Right renal cortex interstitium (tissue), 3 donors: ENCODE data around the gene RNF141. TPM values are rescaled to one million over a fixed set of nuclear protein-coding genes. Genes with fewer than 3 reads are reported as not detected.

Experiments
- DNase-seq, 3 donors: peaks; one replicate each; pipeline ENCODE4 v3.0.0-alpha.2; 2013; ENCODE audit warnings: low read depth in 3 of 3, low spot score in 2 of 3
- polyA plus RNA-seq, 3 donors: library from polyadenylated mRNA; unstranded; fragments of 120-200 nt; gene quantifications; one replicate each; pipeline ENCODE4 v1.2.1, GENCODE V29; 2013; ENCODE audit not compliant: insufficient read length in 3 of 3

RNF141 gene
- polyA plus RNA-seq, 3 donors: 42.7 to 49.9 (median 48.3) TPM

DNA sequence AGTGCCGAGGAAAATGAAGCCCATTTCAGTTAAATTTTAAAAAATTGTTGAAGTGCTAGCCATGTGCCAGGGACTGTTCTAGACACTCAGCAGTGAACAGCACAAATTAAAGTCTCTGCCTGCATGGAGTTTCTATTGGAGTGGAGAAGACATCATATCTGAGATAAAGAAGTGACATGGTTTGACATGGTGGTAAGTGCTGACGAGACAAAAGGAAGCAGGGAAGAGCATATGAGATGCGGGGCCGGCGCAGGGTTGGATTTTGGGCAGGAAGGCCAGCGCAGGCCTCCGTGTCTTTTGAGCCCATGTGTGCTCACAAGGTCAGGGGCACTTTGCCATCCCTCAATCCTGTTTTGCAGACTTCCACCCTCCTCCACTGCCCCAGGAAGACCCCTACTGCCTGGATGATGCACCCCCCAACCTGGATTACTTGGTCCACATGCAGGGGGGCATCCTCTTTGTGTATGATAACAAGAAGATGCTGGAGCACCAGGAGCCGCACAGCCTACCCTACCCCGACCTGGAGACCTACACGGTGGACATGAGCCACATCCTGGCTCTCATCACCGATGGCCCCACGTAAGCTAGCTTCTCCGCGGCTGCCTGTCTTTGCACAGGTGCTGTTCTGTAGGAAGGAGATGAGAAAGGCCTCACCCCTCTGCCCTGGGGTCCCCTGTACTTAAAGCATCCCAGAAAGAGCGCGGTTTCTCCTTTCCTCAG, 56.4 kb downstream of the RNF141 start:
- no peak for DNase-seq

DNA sequence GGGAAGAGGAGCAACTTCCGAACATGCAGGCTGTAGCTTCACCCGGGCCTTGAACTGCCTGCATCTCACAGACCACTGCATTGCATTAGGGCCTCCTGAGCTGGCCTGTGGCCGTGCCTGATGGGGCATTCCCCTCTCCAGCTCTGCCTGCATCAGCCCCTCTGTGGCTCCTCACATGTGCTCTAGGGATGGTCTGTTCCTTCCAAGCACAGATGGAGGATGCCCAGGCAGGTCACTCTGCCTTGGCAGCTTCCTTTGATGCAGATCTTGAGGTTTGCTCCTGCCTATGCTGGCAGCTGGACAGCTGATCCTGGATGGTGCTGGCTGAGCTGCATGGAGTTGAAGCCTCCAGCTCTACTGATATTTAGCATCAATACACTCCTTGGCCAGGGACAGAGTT, 57.4 kb downstream of the RNF141 start:
- no peak for DNase-seq

DNA sequence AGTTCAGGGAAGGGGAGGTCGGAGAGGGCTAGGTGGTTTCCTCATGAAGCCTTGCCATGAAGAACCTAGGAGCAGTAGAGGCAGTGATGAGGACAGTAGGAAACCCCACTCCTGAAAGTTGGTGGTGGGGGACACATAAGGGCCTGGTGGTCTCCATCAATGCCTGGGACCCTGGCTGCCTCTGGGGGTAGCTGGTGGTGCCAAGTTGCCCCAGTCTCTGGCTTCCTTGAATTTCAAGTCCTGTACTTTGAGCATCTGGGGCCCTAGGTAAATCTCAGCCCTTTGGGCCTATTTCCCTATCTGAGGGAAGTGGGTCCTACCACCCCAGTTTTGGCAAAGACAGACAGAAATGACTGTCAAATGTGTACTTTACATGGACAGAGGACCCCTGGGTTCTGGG, 57.8 kb downstream of the RNF141 start:
- no peak for DNase-seq

DNA sequence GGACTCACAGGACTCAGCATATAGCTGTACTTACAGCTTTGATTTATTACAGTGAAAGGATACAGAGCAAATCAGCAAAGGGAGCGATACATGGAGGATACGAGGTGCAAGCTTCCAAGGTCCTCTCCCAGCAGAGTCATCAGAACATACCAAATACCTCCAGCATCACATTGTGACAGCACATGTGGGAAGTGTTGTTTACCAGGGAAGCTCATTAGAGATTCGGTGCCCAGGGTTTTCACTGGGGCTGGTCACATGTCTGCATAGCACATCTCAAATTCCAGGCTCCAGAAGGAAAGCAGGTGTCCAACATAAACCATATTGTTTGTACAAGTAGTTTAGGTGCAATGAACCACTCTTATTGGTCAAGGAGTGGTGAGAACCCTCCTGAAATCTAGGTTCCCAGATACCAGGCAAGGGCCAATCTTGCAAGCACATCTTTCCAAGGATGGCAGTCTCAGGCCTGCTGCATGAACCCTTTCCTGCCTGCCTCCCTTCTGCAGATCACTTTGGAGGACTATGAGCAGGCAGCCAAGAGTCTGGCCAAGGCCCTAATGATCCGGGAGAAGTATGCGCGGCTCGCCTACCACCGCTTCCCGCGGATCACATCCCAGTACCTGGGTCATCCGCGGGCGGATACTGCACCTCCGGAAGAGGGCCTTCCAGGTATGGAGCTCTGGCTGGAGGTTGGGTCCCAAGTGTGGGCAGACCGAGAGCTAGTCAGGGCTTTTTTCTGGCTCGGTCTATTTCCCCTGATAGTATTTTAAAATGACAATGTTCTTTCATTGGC, 59.2 kb downstream of the RNF141 start:
- no peak for DNase-seq

DNA sequence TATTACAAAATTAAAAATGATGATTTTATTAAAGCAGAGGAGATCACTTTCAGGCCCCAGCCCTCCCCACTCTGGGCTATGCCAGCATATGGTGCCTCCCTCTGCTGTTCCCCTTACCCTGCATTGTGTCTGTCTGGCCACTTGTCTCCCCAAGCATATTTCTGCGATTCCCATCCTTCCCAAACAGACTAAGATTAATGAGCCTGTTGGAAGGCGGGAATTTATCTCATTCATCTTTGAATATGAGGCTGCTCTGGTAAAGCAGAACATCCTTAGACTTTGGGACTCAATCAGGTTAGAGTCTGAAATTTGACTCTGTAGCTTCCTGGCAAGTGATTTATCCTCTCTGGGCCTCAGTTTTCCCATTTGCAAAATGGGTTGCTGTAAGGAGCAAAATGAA, 60.2 kb downstream of the RNF141 start:
- DNase-seq: no peak

DNA sequence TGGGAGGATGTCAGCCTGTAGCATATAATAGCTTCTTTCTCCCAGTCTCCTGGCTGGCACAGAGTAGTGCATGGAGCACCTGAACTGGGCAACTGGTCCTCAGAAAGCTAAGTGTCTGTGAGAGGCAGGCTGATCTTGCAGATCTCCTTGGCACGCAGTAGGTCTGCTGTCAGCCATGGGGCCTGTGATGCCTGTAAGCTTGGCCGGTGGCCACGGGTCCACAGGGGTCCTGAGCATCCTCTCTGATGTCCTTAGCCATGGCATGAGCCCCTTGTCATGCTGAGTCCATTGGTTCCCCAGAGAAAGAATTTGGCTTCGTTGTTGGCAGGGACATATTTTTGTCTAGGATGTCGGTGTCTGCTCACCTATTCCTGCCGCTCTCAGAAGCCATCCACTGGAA, 61.0 kb downstream of the RNF141 start:
- DNase-seq: no peak

DNA sequence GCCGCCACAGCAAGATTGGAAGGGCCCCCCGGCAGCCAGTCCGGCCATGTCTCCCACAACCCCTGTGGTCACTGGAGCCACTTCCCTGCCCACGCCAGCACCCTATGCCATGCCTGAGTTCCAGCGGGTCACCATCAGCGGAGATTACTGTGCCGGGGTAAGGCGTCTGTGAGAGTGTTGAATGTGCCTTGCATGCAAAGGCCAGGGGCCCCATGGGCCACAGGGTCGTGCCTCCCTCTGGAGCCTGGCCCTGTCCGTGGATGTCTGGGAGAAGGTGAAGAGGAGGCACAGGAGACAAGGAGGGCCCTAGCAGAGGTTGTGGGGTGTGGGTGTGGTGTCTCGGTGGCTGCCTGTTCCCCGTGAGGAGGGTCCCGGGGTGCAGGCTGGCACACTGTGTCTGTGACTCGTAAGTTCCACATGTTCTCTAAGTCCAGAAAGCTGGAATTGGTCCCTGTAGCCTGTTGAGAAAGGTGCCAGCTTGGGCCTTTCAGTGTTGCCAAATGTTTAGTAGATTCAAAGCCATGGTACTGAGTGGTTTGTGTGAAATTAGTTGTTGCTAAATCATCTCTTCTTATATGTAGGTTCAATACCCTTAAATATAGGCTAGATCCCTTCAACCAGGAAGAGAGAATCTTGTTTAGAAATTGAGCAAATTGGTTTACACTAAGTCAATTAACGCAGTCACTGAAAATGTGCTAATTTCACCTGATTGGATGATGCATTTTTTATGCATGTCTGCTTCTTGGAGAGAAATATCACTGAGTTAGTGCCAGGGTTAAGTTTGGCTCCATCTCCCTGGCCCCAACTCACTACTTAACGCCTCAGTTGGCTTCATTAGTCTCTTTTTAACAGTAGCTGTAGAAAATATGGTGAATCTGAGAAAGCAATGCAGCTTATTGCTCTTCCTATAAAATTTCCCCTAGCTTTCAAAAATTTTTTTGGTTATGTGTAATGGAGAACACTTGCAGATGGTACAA, 62.1 kb downstream of the RNF141 start:
- no peak for DNase-seq

DNA sequence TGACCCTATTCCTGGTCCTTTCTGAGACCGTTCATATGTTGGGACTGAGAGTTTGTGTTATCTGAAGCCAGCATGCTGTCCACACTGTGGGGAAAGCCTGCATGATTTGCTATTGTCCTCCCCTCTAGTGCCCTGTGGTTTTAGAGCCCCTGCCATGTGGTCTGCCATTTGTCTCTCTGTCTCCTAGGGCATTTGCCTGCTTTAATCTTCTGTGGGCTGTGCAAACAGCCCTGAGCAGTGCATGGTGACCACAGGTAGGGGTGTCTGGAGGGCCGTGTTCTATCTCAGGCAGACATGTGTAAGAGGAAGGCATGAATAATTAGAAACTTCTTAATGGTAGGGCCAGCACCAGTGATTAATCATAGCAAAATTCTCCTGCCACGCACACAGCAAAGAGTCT, 62.9 kb downstream of the RNF141 start:
- DNase-seq: no peak

DNA sequence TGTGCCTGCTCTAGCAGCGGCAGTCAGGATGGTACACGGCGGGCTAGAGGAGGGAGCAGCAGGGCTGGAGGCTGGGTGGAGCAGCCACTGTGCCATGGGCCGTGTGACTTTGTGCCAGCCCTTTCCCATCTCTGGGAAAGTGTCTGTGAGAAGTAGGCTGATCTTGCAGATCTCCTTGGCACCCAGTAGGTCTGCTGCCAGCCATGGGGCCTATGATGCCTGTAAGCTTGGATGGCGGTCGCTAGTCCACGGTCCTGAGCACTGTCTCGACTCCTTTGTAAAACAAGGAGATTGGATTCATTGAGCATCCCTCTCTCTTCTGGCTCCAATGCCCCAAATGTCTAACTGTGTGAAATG, 63.3 kb downstream of the RNF141 start:
- no peak for DNase-seq

DNA sequence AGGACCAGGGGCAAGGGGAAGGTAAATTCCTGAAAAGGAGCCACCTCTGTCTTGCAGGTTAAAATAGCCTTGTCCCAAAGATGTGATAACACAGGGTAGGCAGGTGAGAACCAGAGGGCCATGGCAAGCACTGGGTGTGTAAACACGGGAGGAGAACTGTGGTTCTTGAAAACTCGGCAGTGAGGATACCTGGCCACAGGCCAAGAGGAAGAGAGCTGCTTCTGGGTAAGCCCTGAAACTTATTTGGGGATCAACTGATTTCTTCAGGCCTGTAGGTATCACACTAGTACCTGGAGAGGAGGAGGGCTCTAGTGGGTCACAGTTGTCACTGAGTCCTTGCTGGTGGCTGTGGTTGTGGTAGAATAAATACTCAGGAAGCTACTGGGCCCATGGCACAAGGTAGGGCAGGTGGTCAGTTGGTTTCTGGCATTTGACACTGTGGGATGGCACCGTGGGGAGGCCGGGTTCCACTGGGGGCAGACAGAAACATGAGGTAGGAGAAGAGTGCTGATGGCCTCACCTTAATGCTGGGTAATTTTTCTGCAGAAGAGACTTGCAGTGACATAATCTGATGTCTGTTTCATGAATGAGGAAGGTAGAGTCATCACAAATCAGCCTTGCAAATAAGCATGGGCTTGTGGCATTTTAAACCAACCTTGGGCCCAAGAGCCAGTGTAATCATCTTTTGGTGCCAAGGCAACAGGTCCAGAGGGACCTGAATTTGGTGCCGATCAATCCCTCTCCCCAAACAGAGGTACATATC, 63.9 kb downstream of the RNF141 start:
- no peak for DNase-seq

DNA sequence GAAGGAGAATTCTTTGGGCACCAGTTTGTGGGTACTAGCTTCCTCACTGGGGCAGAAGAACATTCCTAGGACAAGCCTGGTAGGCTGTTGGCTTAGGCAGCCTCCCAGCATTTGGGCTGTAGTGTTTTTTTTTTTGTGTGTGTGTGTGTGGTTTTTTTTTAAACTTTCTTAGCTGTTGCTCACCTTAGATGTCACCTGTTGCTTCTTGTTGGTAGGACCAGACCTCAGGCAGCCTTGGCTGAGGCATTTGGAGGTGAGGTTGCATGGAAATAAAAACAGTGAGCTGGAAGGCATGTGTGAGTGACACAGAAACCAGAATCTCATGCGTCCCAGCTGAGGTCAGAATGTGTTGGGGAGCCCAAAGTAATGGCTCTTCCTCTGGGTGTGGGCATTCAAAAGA, 64.6 kb downstream of the RNF141 start:
- no peak for DNase-seq

DNA sequence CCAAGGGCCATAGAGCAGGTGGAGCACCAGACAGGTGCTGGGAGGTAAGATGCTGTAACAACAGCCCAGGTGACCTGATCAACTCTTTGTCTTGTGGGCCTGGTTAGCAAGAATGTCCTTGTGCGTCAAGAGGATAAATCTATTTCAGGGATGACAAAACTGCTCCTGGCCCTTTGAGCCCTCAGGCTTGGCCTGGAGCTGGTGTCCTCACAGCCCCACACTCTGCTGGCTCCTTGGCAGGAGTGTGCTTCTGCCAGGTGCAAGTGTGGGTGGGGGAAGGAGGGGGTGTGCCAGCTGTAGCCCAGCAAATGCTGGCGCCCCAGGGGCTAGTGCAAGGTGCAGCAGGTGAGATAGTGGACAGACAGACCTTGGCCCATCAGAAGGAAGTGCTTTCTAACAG, 66.4 kb downstream of the RNF141 start:
- DNase-seq: no peak

DNA sequence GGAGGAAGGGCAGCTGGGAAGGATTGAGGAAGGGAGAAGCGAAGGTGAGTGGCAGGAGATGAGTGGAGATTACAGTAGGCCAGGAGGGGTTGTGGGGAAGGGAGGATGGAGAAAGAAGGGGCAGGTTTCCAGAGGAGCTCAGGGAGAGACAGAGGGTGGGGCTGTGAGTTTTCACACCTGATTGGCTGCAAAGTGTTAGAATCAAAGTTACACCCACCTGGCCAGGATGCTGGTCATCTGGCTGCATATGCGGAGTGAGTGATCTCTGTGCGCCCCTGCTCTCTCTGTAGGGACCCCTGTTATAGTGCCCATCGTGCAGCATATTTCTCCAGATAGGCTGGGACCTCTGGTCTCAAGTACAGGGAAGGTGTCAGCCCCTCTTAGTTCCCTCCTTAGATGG, 67.6 kb downstream of the RNF141 start:
- no peak for DNase-seq

DNA sequence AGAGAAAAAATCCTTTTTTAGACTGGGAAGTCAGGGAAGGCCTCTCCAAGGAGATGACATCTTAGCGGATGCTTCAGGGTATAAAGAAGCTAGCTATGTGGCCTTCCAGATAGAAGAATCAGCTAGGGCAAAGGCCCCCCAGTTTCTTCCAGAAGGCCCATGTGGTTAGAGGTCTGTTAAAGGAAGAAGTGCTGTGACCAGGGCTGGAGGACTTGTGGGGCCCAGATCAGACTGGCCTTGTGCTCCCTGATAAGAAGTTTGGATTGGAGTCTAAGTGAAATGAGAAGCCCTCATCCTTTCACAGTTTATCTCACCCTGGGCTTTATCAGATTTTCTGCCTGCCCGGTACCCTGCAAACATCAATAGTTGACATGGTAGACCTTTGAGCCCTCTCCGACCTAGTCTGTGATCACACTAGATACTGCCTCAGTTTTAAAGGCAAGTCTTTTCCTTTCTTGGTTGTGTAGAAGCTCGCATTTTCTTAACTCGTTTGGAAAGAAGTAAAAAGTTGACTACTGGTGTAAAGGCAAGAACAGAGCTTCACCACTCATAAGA, 78.2 kb downstream of the RNF141 start:
- no peak for DNase-seq

Other genes starting within 250 kb of the RNF141 start
- gene SBF2, start 247.0 kb downstream of the RNF141 start, polyA plus RNA-seq: 10 to 100 TPM; 50.0 to 53.0 (median 51.4) TPM
- gene ADM, start 236.1 kb downstream of the RNF141 start, polyA plus RNA-seq: 1 to 10 TPM; 7.0 to 9.5 (median 7.7) TPM
- 1 to 10 TPM; 4.6 to 5.3 (median 5.0) TPM for gene AMPD3, start 85.9 kb downstream of the RNF141 start, polyA plus RNA-seq
- gene LYVE1, start 27.5 kb upstream of the RNF141 start, polyA plus RNA-seq: 10 to 100 TPM; 55.2 to 88.4 (median 56.6) TPM
- 10 to 100 TPM in 1 of 3 donors, 1 to 10 TPM in 2; 8.6 to 10.3 (median 8.8) TPM for gene IRAG1, start 152.6 kb upstream of the RNF141 start, polyA plus RNA-seq
- gene CTR9, start 210.1 kb upstream of the RNF141 start, polyA plus RNA-seq: 10 to 100 TPM; 67.5 to 71.3 (median 70.1) TPM